ENCODE data around the gene MAP3K19. TPM values are rescaled to one million over a fixed set of nuclear protein-coding genes. Genes with fewer than 3 reads are reported as not detected.
A peak's percentile ranks its signal among the peaks of the same experiment; 100 is the strongest.
"Not testable (repeated sequence)": the region's sequence is repeated elsewhere in the genome, so short reads cannot be mapped to it uniquely, and the experiment has no call there.

Gene MAP3K19
- total RNA-seq = not detected in 2 replicates

GRCh38 chr2:135047300-135047699, at the start of gene MAP3K19:
MAP3K19 (minus strand) TSS chr2:135047447; CDS start chr2:135024647, 22,800 bp downstream.
- no peak for DNase-seq

GRCh38 chr2:135096665-135097446, 49.6 kb upstream of the MAP3K19 start:
- no peak for DNase-seq

GRCh38 chr2:135095591-135095990, 48.3 kb upstream of the MAP3K19 start:
- no peak for DNase-seq

GRCh38 chr2:135094508-135094907, 47.3 kb upstream of the MAP3K19 start:
- DNase-seq = no peak

GRCh38 chr2:135093670-135094330, 46.6 kb upstream of the MAP3K19 start:
- DNase-seq = no peak

GRCh38 chr2:135093193-135093592, 45.9 kb upstream of the MAP3K19 start:
- DNase-seq = no peak

GRCh38 chr2:135091681-135092080, 44.4 kb upstream of the MAP3K19 start:
- no peak for DNase-seq

- not testable (repeated sequence) for DNase-seq
These were observed 42.4 kb upstream of the MAP3K19 start for GRCh38 chr2:135089597-135089996.

- no peak for DNase-seq
These were observed 39.0 kb upstream of the MAP3K19 start for GRCh38 chr2:135086222-135086621.

GRCh38 chr2:135078417-135078816, 31.2 kb upstream of the MAP3K19 start:
- DNase-seq = no peak

- DNase-seq = no peak
These were observed 29.3 kb upstream of the MAP3K19 start for GRCh38 chr2:135076556-135076955.

- DNase-seq = no peak
These were observed 27.0 kb upstream of the MAP3K19 start for GRCh38 chr2:135074216-135074615.

- no peak for DNase-seq
These were observed 25.1 kb upstream of the MAP3K19 start for GRCh38 chr2:135072125-135072997.

- no peak for DNase-seq
These were observed 19.5 kb upstream of the MAP3K19 start for GRCh38 chr2:135066710-135067109.

- no peak for DNase-seq
These were observed 16.9 kb upstream of the MAP3K19 start for GRCh38 chr2:135064149-135064548.

- no peak for DNase-seq
These were observed 16.0 kb upstream of the MAP3K19 start for GRCh38 chr2:135063210-135063609.

GRCh38 chr2:135059577-135059976, 12.3 kb upstream of the MAP3K19 start:
- no peak for DNase-seq

- DNase-seq = no peak
These were observed 9.5 kb upstream of the MAP3K19 start for GRCh38 chr2:135056790-135057189.

GRCh38 chr2:135055182-135055786, 8.0 kb upstream of the MAP3K19 start:
- peak; percentile 54 for DNase-seq

- DNase-seq = peak; percentile 39
These were observed 5.8 kb upstream of the MAP3K19 start for GRCh38 chr2:135052997-135053474.

- peak; percentile 90 for DNase-seq
These were observed 5.0 kb upstream of the MAP3K19 start, which contains the start of gene RAB3GAP1 for GRCh38 chr2:135052042-135052876. RAB3GAP1 (plus strand) TSS chr2:135052292; CDS start chr2:135052308, 16 bp downstream.

Measured in dermis blood vessel endothelial cell (primary cell).